HG02678 (cell line): ENCODE data around the gene RSPO3.
"Not testable (repeated sequence)": the region's sequence is repeated elsewhere in the genome, so short reads cannot be mapped to it uniquely, and the experiment has no call there.

Experiments used
- ATAC-seq: cut with Tn5 transposase; IDR thresholded peaks from one replicate; pipeline ENCODE4 v1.9.1; 2021; ENCODE audit warnings: mild to moderate bottlenecking, moderate library complexity; ENCODE audit not compliant: unreplicated experiment

RSPO3 gene, protein sequence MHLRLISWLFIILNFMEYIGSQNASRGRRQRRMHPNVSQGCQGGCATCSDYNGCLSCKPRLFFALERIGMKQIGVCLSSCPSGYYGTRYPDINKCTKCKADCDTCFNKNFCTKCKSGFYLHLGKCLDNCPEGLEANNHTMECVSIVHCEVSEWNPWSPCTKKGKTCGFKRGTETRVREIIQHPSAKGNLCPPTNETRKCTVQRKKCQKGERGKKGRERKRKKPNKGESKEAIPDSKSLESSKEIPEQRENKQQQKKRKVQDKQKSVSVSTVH

DNA sequence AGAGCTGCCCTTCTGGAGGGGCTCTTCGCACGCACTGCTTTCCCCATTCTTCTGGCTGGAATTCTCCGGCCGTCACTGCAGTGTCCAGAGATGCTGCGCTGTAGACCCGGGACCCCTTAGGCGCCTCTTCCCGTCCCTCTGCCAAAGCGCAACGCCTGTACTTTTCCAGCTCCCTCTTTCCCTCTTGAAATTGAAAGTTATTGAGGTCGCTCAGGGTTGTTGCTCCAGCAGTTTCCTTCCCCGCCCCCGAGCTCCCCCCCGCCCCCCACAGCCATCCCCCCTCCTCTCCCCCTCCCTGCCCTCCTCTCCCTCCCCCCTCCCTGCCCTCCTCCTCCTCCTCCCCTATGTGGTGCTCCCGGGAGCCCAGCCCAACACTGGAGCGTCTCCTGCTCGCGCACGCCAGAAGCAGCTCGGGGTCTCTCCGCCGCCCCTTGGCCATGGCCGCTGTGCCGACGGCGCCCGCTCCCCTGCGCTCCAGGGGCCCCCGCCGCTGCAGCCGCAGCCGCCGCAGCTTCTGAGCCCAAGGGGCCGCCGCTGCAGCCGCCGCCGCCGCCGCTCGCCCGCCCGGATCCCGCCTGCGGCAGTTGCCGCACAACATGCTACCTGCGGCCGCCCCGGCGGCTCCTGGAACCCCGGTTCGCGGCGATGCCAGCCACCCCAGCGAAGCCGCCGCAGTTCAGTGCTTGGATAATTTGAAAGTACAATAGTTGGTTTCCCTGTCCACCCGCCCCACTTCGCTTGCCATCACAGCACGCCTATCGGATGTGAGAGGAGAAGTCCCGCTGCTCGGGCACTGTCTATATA lies at the start of gene RSPO3:
Gene RSPO3, plus strand, starts transcription at position 374 of the 804 bp plus-strand sequence. CDS start 522 bp downstream, outside the sequence.
- no peak for ATAC-seq

DNA sequence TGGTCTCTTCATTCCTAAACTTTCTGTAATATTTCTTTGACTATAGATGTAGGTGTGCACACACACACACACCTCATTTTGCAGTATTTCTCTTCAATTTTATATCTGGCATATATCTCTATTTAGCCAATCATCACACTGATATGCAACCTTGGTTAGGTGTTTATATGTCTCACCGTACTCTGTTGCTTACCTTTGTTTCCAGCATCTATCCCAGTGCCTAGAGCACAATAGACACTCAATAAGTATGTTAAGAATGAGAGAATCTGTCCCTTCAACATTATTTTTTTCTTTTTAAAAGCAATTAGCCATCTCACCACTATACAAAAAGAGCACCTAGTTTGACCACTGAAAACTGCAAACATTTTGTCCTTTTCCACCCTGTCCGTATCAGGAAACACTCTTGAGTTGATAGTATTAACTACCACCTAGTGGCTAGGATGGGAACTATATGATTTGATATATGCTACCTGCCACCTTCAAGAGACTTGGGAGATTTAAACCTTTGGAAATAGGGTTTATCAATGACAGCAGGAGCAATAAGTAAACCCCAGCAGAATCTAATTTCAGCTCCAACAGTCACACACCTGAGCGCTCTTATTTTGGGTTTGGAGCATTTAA lies 48.7 kb upstream of the RSPO3 start:
- ATAC-seq = peak; percentile 56

DNA sequence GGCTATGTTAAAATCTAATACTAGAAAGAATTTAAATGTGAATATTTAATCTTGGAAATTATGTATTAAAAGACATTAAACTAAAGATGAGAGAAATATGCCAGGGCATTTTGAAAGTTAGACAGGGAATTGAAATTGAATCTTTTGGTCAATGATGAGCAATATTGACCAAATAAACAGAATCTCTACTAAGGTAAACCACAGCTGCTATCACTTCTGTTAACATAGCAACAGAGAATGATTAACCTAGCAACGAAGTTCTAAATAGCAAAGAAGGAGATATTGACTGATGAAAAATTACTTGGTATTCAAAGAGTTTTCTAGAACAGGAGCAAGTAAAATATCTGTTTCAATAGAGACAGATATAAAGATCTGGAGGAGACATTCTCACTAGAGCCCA lies 45.2 kb upstream of the RSPO3 start:
- ATAC-seq = peak; percentile 63

DNA sequence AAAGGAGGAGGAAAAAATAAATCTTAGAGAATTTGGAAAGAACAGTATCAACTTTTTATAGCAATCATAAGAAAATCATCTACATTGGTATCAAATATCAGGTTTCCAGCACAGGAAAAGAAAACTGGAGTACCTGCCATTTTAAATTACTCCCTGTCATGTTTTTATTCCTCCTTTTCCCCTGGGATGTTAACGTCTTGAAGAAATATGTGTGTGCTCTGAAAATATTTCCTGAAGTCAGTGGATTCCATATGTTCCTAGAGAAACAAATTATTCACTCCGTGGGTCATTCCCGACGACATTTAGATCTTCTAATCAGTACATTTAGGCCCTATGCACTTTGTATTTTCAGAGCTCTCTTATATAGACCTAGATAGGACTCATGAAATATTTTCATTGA lies 42.0 kb upstream of the RSPO3 start:
- ATAC-seq = no peak

DNA sequence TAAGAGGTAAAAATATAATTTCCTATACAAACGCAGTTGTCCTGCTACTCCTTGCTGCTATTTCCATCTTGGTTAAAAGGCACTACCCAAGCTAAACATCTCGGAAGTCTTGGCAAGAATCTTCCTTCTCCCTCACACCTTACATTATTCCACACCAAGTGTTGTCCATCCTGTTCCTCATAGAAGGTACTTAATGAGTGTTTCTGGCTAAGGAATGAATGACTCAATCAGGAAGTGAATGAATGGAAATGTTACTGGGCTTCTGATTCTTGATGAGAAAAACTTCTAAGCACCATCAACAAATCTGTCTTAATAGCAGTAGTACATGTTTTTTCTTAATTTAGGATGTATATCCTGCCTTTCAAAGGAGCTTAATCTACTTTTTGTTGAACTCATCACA lies 40.6 kb upstream of the RSPO3 start:
- no peak for ATAC-seq

DNA sequence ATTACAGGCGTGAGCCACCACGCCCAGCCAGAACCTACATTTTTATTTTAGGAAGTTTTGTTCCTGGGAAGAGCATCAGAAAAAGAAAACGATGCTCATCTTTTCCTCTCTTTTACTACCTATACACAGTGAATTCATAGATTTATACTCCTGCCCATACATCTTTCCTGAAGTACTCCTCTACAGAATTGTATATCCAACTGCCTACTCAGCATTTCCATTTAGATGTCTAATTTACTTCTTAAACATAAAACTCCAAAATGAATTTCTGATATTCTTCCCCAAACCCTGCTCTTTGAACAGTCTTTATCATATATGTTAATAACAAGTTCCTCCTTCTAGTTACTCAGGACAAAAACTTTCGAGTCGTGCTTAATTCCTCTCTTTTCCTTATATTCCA lies 39.8 kb upstream of the RSPO3 start:
- ATAC-seq = no peak

DNA sequence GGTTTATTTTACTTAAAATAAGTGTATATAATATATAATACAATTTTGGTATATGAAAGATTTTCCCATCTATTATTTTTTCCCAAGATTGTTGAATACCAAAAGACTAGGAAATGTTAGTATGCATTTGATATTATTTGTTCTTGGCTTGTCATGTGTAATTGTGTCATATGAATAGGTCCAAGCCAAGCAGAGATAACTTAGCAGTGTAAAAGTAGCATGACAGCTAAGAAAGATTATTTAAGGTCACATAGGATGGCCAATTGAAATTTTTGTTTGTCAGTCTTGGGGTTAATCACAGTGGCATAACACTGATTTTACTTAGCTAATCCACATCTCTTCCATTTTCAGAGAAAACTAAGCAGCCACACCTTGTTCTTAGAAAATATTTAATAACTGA lies 38.8 kb upstream of the RSPO3 start:
- no peak for ATAC-seq

DNA sequence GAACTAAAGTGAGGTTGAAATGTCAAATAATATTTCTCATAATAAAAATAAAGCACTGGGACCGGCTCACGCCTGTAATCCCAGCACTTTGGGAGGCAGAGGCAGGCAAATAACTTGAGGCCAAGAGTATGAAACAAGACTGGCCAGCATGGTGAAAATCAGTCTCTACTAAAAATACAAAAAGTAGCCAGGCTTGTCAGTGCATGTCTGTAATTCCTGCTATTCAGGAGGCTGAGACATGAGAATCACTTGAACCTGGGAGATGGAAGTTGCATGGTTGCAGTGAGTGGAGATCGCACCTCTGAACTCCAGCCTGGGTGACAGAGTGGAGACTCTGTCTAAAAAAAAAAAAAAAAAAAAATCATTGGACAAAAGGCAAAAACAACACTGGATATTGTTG lies 38.4 kb upstream of the RSPO3 start:
- no peak for ATAC-seq

DNA sequence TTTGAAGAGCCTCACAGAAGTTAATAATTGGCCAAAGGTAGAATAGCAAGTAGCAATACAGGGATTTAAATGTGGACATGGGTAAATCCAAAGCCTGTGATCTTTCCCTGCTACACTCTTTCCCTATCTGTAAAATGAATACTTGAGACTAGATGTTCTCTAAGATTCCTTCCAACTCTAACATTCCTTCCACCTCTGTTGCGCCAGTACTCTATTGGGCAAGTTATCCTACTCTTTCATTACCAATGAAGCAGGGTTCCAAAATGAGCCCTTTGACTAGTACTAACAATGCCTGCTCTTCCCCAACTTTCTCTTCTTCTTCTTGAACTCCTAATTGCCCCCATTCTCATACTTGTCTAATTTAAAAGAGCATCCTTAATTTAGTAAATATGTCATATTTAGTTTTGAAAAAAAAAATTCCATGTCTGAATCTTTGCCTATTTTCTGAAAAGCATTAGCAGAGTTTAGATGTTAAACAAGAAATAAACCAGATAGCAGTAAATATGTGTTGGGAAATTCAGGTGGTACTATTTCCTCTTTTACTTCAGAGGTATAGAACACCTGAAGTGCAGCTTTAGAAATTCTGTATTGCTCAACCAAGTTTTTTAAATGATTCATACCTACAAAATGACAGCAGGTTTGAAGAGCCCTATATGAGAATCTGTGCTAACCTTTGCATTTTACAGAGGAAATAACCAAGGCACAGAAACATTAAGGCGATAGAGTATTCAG lies 35.1 kb upstream of the RSPO3 start:
- ATAC-seq = no peak

DNA sequence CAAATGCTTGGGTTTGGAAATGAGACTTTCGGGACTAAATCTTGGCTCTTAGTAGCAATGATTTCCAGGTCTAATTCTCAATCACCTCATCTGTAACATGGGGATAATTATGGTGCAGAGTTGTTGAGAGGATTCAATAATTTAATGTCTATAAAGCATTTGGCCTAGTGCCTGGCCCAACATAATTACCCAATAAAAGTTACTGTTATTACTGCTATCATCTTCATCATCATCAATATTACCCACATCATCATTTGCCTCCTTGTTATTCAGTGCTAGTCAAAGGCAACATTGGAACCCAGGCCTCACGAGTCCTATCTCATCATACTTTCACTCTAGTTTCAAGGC lies 34.5 kb upstream of the RSPO3 start:
- ATAC-seq = no peak

DNA sequence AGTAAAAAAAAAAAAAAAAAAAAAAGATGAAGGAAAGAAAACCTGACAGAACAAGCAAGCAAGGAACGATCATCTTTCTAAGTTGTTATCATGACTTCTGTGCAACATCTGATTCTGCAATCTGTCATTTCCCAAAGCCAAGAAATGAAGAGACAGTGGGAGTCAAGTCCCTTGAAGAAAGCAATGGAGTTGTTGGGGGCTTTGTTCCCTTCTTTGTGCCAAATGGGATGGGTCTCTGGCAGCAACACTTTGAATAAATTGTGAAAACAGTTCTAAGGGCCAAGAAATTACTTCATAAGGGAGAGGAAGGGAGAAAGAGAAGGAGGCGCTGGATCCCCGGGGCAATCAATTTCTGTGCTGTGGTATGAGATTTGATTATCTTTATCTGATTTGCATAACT lies 33.3 kb upstream of the RSPO3 start:
- no peak for ATAC-seq

DNA sequence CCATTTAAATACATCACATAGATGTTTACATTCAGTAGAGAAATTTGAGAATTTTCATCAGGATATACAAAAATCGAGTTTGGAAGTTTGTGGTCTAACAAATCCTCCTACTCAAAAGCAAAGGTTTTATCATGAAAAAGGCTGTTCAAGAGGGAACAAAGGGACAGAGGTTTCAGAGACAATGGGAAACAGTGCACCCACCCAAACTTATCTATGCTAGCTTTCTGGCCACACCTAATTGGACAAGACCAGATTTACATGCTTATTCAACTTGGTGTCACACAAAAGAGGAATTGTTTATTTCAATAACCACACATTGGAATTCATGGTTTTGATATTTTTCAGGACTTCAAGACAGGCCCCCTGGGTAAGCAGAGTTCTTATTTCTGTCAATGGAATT lies 28.4 kb upstream of the RSPO3 start:
- ATAC-seq = no peak

DNA sequence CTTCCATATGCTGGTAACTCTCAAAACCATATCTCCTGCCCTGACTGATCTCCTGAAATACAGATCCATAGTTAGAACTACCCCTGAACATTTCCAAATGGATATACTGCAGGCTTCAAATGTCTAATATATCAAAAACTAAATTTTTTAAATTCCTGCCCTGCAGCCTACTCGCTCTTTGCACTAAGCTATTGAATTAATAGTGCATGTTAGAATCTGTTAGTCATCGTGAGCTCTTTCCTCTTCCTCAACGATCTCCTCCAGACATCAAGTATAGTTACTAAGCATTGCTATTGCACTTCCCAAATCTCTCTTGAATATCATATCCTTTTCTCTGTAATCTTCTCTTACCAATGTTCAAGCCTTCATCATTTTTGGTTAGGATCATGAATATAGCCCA lies 26.0 kb upstream of the RSPO3 start:
- ATAC-seq = no peak

DNA sequence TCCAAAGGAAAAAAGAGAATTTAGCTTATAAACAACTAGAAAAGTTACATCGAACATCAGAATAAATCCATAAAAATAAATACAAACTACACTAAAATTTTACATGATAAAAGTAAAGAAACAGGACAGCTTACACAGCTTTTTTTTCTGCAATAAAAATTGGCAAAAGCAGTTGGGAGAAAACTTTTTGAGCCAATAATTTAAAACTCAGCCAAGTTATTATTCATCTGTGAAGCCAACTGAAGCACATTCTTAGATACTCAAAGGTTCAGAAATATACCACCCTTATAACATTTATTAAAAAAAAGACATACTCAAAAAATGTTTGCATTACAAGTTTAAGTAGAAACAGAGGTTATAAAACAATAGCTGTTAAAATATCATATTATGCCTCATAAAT lies 23.7 kb upstream of the RSPO3 start:
- ATAC-seq = no peak

DNA sequence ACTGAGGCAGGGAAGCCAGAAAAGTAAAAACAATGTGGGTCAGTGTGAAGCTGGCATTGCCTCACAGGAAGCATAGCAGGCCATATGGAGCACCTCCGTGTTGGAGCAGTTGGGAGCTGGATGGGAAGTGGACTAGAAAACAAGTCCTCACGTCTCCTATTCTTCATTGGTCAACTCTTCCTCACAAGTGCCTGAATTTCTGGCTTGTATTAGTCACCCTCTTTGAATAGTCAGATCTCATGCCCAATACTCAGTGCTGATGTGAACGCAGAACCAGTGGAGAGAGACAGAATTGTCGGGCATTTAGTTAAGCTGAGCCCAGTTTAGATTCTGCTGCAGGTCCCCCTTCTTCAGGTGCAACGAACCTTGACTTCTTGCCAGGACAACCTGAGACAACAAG lies 22.3 kb upstream of the RSPO3 start:
- ATAC-seq = no peak

DNA sequence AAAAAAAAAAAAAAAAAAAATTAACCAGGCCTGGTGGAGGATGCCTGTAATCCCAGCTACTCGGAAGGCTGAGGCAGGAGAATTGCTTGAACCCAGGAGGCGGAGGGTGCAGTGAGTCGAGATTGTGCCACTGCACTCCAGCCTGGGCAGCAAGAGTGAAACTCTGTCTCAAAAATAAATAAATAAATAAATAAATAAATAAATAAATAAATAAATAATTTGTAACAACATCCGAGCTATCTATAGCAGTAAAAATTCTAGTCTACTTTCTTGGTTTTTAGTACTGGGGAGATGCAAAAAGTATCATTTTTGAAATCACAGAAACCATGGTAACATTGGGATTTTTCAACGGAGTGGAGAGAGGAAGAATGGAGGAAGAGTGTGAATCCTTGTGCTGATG lies 21.0 kb upstream of the RSPO3 start:
- ATAC-seq = not testable (repeated sequence)

DNA sequence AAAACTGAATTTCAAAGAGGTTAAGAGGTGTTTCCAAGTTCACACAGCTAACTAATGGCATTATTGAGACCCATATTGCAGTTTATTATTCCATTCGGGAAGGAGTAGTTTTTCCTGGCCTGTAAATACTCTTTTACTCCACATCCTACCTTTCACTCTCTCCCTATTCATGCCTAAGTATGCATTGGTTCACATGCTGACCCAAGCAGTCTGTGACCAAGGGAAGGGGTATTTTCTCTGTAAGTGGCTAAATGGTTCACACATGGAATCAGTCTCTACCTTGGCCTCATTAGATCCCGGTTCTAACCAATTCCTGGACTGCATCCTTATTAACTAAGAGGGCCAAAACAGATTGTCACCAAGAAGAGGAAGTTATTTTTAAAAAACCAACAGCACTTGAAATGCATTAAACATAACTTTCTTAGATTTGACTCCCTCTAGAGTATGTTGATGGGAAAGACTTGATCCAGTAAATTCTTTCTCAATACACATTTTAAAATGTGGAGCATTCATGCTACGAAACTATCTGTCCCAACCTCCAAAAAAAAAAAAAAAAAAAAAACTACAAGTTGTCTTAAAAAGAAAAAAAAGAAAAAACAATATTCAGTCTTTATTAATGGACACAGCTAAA lies 17.8 kb upstream of the RSPO3 start:
- no peak for ATAC-seq

DNA sequence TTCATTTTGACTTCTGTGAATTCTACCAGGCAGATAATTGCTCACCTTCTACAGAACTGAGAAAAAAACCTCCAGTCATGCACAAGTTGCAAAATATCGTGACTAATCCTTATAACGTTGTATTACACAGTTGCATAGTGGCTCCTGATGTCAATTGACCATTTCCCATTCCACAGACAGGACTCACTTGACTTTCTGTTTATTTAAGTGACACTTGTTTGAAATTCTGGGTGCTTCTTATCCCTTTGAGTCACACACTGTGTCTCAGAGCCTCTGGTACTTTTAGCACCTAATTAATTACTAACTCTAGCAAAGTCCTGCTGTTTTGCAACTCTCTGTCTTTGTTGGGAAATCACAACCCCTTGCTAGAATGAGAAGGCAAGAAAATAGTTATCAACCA lies 16.2 kb upstream of the RSPO3 start:
- ATAC-seq = no peak

DNA sequence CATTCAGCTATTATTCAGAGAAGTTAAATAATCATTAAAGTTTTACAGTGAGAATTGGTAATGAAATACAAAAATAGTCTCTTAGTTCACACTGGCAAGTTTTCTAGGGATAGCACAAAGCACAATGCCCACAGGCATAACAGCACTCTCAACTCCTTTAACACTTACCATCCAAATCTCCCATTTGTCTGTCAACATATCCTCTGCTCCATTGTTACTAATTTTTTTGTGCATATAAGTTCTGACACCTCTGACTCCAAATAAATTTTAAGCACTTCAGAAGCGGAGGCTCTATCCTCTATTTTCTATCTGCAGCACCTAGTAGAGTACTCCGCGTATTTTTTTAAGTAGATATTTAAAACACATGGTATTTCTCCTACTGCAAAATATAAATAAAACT lies 15.6 kb upstream of the RSPO3 start:
- no peak for ATAC-seq

DNA sequence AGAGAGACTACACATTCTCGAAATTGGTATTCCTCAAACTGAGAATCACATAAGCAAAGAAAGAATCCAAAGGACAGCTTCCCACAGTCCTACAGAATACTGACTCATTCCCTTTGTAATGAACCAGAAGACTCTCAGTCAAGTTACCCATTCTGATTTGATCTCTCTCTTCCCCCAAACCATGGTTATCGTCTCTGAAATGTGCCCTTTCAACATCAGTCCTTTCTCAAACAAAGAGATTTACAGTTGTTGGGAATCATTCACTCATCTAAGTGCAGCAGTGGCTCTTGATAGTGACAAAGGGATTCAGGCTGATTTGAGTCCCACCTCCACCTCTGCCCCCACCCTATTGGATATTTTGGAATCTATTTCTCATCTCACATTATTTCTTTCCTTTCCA lies 15.0 kb upstream of the RSPO3 start:
- no peak for ATAC-seq

DNA sequence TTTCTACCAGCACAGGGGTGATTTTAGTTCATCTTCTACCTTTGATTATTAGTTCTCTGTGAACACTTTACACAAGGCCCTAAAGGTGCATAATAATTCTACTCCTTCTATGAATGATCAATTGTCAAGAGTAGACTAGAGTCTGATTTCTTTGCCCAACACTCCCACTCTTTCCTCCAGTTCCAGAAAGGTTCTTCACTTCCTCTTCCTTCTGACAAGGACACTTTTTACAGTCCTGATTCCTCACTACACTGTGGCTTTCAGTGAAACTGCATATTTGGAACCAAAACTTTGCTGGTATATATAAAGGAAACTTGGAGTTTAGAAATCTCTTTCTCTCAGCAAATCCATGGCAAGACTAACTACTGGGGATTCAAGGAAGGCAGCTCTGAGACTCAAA lies 10.6 kb upstream of the RSPO3 start:
- no peak for ATAC-seq
